A549 treated with RU486 at 1 μM for 4 hours (cell line): ENCODE data around the gene MEGF6. TPM values are rescaled to one million over a fixed set of nuclear protein-coding genes. Genes with fewer than 3 reads are reported as not detected.

ENCODE experiments used
- total RNA-seq: library from RNA; stranded (reverse); fragments of 200-300 nt; extraction: Qiagen RNA extraction; gene quantifications from 5 replicates; pipeline ENCODE4 v1.2.3, GENCODE V29; 2022; ENCODE audit warnings: low read depth

Gene MEGF6, protein sequence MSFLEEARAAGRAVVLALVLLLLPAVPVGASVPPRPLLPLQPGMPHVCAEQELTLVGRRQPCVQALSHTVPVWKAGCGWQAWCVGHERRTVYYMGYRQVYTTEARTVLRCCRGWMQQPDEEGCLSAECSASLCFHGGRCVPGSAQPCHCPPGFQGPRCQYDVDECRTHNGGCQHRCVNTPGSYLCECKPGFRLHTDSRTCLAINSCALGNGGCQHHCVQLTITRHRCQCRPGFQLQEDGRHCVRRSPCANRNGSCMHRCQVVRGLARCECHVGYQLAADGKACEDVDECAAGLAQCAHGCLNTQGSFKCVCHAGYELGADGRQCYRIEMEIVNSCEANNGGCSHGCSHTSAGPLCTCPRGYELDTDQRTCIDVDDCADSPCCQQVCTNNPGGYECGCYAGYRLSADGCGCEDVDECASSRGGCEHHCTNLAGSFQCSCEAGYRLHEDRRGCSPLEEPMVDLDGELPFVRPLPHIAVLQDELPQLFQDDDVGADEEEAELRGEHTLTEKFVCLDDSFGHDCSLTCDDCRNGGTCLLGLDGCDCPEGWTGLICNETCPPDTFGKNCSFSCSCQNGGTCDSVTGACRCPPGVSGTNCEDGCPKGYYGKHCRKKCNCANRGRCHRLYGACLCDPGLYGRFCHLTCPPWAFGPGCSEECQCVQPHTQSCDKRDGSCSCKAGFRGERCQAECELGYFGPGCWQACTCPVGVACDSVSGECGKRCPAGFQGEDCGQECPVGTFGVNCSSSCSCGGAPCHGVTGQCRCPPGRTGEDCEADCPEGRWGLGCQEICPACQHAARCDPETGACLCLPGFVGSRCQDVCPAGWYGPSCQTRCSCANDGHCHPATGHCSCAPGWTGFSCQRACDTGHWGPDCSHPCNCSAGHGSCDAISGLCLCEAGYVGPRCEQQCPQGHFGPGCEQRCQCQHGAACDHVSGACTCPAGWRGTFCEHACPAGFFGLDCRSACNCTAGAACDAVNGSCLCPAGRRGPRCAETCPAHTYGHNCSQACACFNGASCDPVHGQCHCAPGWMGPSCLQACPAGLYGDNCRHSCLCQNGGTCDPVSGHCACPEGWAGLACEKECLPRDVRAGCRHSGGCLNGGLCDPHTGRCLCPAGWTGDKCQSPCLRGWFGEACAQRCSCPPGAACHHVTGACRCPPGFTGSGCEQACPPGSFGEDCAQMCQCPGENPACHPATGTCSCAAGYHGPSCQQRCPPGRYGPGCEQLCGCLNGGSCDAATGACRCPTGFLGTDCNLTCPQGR (N-terminal part only)
- total RNA-seq: 5.0 to 13.2 TPM (median 9.8 TPM) in 5 replicates

GRCh38 chr1:3611170-3612019 is at the start of gene MEGF6:
MEGF6 (minus strand) TSS chr1:3611508; CDS start chr1:3611268, 240 bp downstream.

GRCh38 chr1:3651930-3652547 is 40.7 kb upstream of the MEGF6 start, which contains the start of gene TP73:
TP73 (plus strand) TSS chr1:3652516; CDS start chr1:3682366, 29,850 bp downstream.

DNA sequence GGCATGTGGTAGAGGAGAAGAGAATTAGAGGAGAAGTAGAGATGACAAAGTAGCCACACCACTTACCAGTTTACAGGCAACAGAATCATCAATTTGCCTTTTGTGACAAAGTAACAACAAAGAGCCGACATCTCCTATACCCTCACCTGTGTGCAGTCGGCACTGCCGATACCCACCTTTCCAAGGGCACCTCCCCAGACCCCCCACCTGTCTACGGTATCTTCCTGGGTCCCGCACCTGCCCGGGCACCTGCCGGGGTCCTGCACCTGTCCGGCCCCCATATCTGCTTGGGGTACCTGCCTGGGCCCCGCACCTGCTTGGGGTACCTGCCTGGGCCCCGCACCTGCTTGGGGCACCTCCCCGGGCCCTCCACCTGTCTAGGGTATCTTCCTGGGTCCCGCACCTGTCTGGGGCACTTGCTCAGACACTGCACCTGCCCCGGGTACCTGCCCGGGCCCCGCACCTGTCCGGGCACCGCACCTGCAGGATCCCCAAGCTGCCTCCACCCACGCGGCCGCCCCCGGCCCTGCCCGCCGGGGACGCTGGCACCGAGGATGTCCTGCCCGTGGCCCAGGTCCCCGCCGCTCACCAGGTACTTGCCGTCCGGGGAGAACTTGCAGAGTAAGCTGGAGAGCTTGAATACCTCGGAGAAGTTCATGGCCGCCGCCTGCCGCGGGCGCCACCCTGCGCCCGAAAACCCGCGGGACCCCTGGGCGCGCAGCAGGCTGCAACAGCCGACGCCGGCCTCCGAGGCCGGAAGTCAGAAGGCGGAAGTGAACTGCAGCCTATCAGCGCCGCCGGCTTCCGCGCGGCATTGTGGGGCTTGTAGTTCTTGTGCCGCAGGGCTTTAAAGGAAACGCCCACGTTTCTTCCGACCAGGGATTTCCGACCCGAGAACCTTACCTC is 38.3 kb upstream of the MEGF6 start, which contains the start of gene WRAP73:
WRAP73 (minus strand) TSS at position 762 of the 906 bp plus-strand sequence; CDS start at position 658, 104 bp downstream.

DNA sequence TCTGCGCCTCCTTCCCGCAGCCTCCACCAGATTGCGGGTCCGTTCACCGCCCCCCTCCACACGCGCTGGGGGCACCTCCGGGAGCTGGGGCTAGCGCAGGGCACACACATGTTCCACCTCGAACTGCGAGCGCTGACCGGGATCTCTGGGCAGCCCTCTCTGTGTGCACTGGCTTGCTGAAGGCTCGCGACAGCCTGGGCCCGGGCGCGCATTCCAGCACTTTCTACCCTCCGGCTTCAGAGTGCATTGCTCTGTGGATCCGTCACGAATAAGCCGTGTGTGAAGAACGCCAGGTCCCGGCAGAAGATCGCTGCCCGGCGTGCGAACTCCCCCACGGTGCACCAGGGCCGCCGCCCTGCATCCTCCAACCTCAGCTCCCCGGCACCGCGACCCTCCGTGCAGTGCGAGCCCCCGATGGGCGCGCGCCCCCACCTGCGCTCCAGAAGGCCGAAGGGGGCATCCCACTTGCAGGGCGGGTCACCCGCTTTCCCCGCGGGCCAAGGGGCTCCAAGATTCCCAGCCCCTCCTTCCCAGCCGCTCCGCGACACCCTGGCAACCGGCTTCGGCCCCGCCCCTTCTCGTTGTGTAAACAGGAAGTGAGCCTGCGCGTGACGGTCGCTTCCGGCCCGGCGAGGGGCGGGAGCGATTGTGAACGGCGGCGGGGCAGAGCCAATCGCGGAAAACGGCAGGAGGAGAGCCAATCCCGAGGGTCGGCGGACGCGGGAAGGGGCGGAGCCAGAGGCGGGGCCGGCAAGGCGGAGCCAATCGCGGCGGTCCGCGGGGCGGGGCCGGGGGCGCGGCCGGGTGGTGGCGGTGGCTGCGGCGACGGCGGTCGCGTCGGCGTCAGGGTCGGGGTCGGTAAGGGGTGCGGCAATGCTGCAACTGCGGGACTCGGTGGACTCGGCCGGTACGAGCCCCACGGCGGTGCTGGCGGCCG is 13.2 kb upstream of the MEGF6 start, which contains the start of gene TPRG1L:
TPRG1L (plus strand) TSS at position 816 of the 937 bp plus-strand sequence; CDS start at position 874, 58 bp downstream.

GRCh38 chr1:3453891-3454810 is 157.2 kb downstream of the MEGF6 start, which contains the start of gene ARHGEF16:
ARHGEF16 (plus strand) TSS chr1:3454665; CDS start chr1:3463085, 8,420 bp downstream.

Other genes with a start within 250 kb of the MEGF6 start
- gene ARHGEF16, start 156.8 kb downstream of the MEGF6 start, total RNA-seq: 4.0 to 5.3 TPM (median 4.7 TPM) in 5 replicates
- gene TPRG1L, start 13.5 kb upstream of the MEGF6 start, total RNA-seq: 22.5 to 26.7 TPM (median 25.9 TPM) in 5 replicates
- gene WRAP73, start 38.6 kb upstream of the MEGF6 start, total RNA-seq: 14.2 to 20.9 TPM (median 18.6 TPM) in 5 replicates
- gene TP73, start 41.0 kb upstream of the MEGF6 start, total RNA-seq: 0.33 to 0.64 TPM (median 0.47 TPM) in 5 replicates
- gene CCDC27, start 140.9 kb upstream of the MEGF6 start, total RNA-seq: not detected in 5 replicates
- 1.1 to 2.1 TPM (median 1.4 TPM) in 4 of 5 replicates, not detected in the other for gene SMIM1, start 161.2 kb upstream of the MEGF6 start, total RNA-seq
- gene LRRC47, start 185.0 kb upstream of the MEGF6 start, total RNA-seq: 32.1 to 38.0 TPM (median 34.4 TPM) in 5 replicates
- 13.7 to 21.0 TPM (median 16.8 TPM) in 5 replicates for gene CEP104, start 245.7 kb upstream of the MEGF6 start, total RNA-seq
- 2.9 to 4.1 TPM (median 3.9 TPM) in 5 replicates for gene DFFB, start 246.0 kb upstream of the MEGF6 start, total RNA-seq